ENCODE results near the gene C1QL4.
"Not testable (repeated sequence)": the region's sequence is repeated elsewhere in the genome, so short reads cannot be mapped to it uniquely, and the experiment has no call there.

C1QL4 gene

GRCh38 chr12:49336645-49337584 lies at the start of gene C1QL4:
Gene C1QL4, minus strand, starts transcription at chr12:49337188. Its CDS starts 711 bp downstream, at chr12:49336477.
- TF ChIP-seq GATA1 (IDR thresholded peaks at IDR 0.05; ENCODE audit: low read depth, low read length) (no peak), POLR2A (IDR thresholded peaks at IDR 0.05; ENCODE audit: low read length) (no peak)
- DNase-seq = peak; percentile 79 to 88

GRCh38 chr12:49380184-49380583 lies 43.2 kb upstream of the C1QL4 start:
- not testable (repeated sequence) for DNase-seq

DNA sequence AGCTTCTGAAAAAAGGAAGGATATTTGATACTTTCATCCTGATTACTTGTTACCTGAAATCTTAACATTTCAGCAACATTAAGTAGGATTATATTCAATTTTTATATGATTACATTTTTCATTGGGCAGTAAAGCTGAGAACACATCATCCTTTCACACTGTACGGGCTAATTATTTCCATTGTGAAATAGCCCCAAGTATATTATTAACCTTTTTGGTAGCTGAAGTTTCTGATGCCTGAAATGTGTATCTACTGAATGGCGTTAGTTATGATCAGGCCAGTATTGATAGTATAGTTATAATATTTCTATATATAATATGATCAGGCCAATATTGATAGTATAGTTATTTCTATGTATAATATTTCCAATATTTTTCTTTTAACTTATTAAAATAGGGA lies 40.4 kb upstream of the C1QL4 start:
- DNase-seq = no peak

DNA sequence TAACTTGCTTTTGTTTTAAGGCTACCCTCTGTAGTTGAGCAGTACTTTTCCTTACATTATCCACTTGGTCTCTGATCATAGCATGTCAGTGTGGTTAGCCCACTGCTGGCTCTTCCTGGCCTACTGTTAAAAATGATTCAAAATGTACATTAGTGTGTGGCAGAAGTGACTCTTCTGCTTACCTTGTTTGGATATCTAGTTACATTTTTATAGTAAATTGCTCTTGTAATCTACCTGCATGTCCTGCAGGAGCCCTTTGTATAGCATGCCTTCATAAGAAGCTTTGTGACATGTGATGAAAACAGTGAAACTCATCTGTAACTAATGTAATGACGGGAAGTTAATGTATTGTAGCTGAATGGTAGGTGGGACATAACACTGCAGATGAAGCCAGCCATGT lies 38.4 kb upstream of the C1QL4 start:
- no peak for DNase-seq
- no peak for TF ChIP-seq POLR2A (IDR thresholded peaks at IDR 0.05; ENCODE audit: low read length)
- TF ChIP-seq GATA1 (IDR thresholded peaks at IDR 0.05; ENCODE audit: low read depth, low read length) = no peak

More for the DNA sequence above, 40.4 kb upstream of the C1QL4 start:
- no peak for TF ChIP-seq GATA1 (IDR thresholded peaks at IDR 0.05; ENCODE audit: low read depth, low read length)
- no peak for TF ChIP-seq POLR2A (IDR thresholded peaks at IDR 0.05; ENCODE audit: low read length)

- TF ChIP-seq GATA1 (IDR thresholded peaks at IDR 0.05; ENCODE audit: low read depth, low read length) (no peak), POLR2A (IDR thresholded peaks at IDR 0.05; ENCODE audit: low read length) (no peak)
- no peak for DNase-seq
Measured at GRCh38 chr12:49370539-49370938, 33.6 kb upstream of the C1QL4 start.

GRCh38 chr12:49369411-49370145 lies 32.6 kb upstream of the C1QL4 start:
- no peak for TF ChIP-seq POLR2A (IDR thresholded peaks at IDR 0.05; ENCODE audit: low read length)
- no peak for TF ChIP-seq GATA1 (IDR thresholded peaks at IDR 0.05; ENCODE audit: low read depth, low read length)
- DNase-seq = peak; percentile 32 to 43

DNA sequence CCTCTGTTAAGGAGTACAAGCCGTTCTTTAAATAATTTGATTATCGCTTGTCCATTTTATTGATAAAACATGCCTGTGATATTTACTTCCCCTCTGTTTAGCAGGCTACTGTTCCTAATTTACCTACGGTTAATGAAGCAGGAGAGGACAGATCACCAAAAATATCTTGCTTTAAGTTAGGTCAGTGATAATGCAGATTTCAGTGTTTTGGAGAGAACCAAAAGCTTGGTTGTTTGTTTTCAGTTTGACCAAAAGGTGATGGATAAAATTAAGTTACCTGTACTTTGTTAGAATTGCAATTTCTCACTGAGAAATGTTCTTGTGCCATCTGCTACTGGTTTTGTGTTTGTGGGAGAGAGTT lies 31.2 kb upstream of the C1QL4 start:
- peak in 1 of 2 experiments; percentile 31 for DNase-seq
- TF ChIP-seq POLR2A (IDR thresholded peaks at IDR 0.05; ENCODE audit: low read length) (no peak), GATA1 (IDR thresholded peaks at IDR 0.05; ENCODE audit: low read depth, low read length) (no peak)

- TF ChIP-seq POLR2A (IDR thresholded peaks at IDR 0.05; ENCODE audit: low read length) (no peak), GATA1 (IDR thresholded peaks at IDR 0.05; ENCODE audit: low read depth, low read length) (no peak)
- DNase-seq = peak; percentile 39 to 46
Measured at GRCh38 chr12:49367381-49368239, 30.6 kb upstream of the C1QL4 start, which contains the start of gene SPATS2. Gene SPATS2, plus strand, starts transcription at chr12:49367462. Its CDS starts 93,551 bp downstream, at chr12:49461013.

- DNase-seq = peak; percentile 90
- TF ChIP-seq POLR2A (IDR thresholded peaks at IDR 0.05; ENCODE audit: low read length) (peak; percentile 89), GATA1 (IDR thresholded peaks at IDR 0.05; ENCODE audit: low read depth, low read length) (no peak)
Measured at GRCh38 chr12:49366652-49367380, 29.8 kb upstream of the C1QL4 start.

- DNase-seq = peak in 1 of 2 experiments; percentile 79
- TF ChIP-seq POLR2A (IDR thresholded peaks at IDR 0.05; ENCODE audit: low read length) (no peak), GATA1 (IDR thresholded peaks at IDR 0.05; ENCODE audit: low read depth, low read length) (no peak)
Measured at GRCh38 chr12:49366096-49366651, 29.2 kb upstream of the C1QL4 start.

- TF ChIP-seq POLR2A (IDR thresholded peaks at IDR 0.05; ENCODE audit: low read length) (no peak), GATA1 (IDR thresholded peaks at IDR 0.05; ENCODE audit: low read depth, low read length) (no peak)
- DNase-seq = peak; percentile 47 to 65
Measured at GRCh38 chr12:49365542-49365941, 28.6 kb upstream of the C1QL4 start.

- DNase-seq = no peak
- TF ChIP-seq GATA1 (IDR thresholded peaks at IDR 0.05; ENCODE audit: low read depth, low read length) (no peak), POLR2A (IDR thresholded peaks at IDR 0.05; ENCODE audit: low read length) (no peak)
Measured at GRCh38 chr12:49364989-49365388, 28.0 kb upstream of the C1QL4 start.

GRCh38 chr12:49362077-49362476 lies 25.1 kb upstream of the C1QL4 start:
- TF ChIP-seq GATA1 (IDR thresholded peaks at IDR 0.05; ENCODE audit: low read depth, low read length) (no peak), POLR2A (IDR thresholded peaks at IDR 0.05; ENCODE audit: low read length) (no peak)
- DNase-seq = no peak

Measured in erythroblast (primary cell).